ENCODE measurements around the gene SUB1. TPM values are rescaled to one million over a fixed set of nuclear protein-coding genes. Genes with fewer than 3 reads are reported as not detected.
A peak's percentile ranks its signal among the peaks of the same experiment; 100 is the strongest.
"Not testable (repeated sequence)": the region's sequence is repeated elsewhere in the genome, so short reads cannot be mapped to it uniquely, and the experiment has no call there.

The SUB1 gene
- total RNA-seq, 1 donor from 2014 or later, result 152 TPM

GRCh38 chr5:32565145-32565544 lies 20.2 kb upstream of the SUB1 start:
- no peak for DNase-seq (ENCODE audit: low spot score)

GRCh38 chr5:32566319-32567111 lies 18.8 kb upstream of the SUB1 start:
- no peak for DNase-seq (ENCODE audit: low spot score)

- DNase-seq (ENCODE audit: low spot score), result no peak
These were observed 14.2 kb upstream of the SUB1 start for GRCh38 chr5:32571128-32571527.

GRCh38 chr5:32572778-32573480 lies 12.4 kb upstream of the SUB1 start:
- no peak for DNase-seq (ENCODE audit: low spot score)

GRCh38 chr5:32573481-32573854 lies 11.9 kb upstream of the SUB1 start:
- DNase-seq (ENCODE audit: low spot score), result not testable (repeated sequence)

GRCh38 chr5:32574540-32575175 lies 10.7 kb upstream of the SUB1 start:
- DNase-seq (ENCODE audit: low spot score), result no peak

GRCh38 chr5:32578363-32578762 lies 7.0 kb upstream of the SUB1 start:
- DNase-seq (ENCODE audit: low spot score), result no peak

GRCh38 chr5:32578764-32579163 lies 6.6 kb upstream of the SUB1 start:
- DNase-seq (ENCODE audit: low spot score), result no peak

- no peak for DNase-seq (ENCODE audit: low spot score)
These were observed 4.2 kb upstream of the SUB1 start for GRCh38 chr5:32581010-32581785.

- no peak for DNase-seq (ENCODE audit: low spot score)
These were observed 1.6 kb upstream of the SUB1 start for GRCh38 chr5:32583582-32584232.

- DNase-seq (ENCODE audit: low spot score), result no peak
These were observed 711 bp upstream of the SUB1 start for GRCh38 chr5:32584646-32585045.

- no peak for DNase-seq (ENCODE audit: low spot score)
These were observed 273 bp upstream of the SUB1 start for GRCh38 chr5:32585122-32585445.

- no peak for DNase-seq (ENCODE audit: low spot score)
These were observed 881 bp downstream of the SUB1 start for GRCh38 chr5:32586276-32586599.

GRCh38 chr5:32587067-32587551 lies 1.8 kb downstream of the SUB1 start:
- no peak for DNase-seq (ENCODE audit: low spot score)

- DNase-seq (ENCODE audit: low spot score), result no peak
These were observed 4.1 kb downstream of the SUB1 start for GRCh38 chr5:32589416-32589815.

- peak; percentile 57 for DNase-seq (ENCODE audit: low spot score)
These were observed 4.8 kb downstream of the SUB1 start for GRCh38 chr5:32589942-32590869.

- no peak for DNase-seq (ENCODE audit: low spot score)
These were observed 9.8 kb downstream of the SUB1 start for GRCh38 chr5:32595118-32595517.

GRCh38 chr5:32597041-32597629 lies 11.8 kb downstream of the SUB1 start:
- no peak for DNase-seq (ENCODE audit: low spot score)

GRCh38 chr5:32598260-32598937 lies 13.0 kb downstream of the SUB1 start:
- DNase-seq (ENCODE audit: low spot score), result no peak

All from mucosa of gallbladder (tissue), 1 donor.